GM12874 (cell line): Measurements from ENCODE around the gene SLC28A1.

ENCODE experiments used
- CTCF ChIP-seq: IDR thresholded peaks from 2 replicates; pipeline ENCODE4 v1.5.1; 2011; ENCODE audit warnings: low read depth, mild to moderate bottlenecking, control low read depth, low read length, moderate library complexity; ENCODE audit not compliant: insufficient read depth

Gene SLC28A1

GRCh38 chr15:84922530-84922929 is 38.1 kb downstream of the SLC28A1 start:
- no peak for TF ChIP-seq CTCF

GRCh38 chr15:84924077-84924731 is 39.7 kb downstream of the SLC28A1 start:
- no peak for TF ChIP-seq CTCF

GRCh38 chr15:84925906-84926305 is 41.4 kb downstream of the SLC28A1 start:
- TF ChIP-seq CTCF, result no peak

GRCh38 chr15:84926491-84927230 is 42.2 kb downstream of the SLC28A1 start:
- no peak for TF ChIP-seq CTCF

- no peak for TF ChIP-seq CTCF
Measured at GRCh38 chr15:84928843-84929168, 44.3 kb downstream of the SLC28A1 start.

GRCh38 chr15:84929795-84930603 is 45.5 kb downstream of the SLC28A1 start:
- no peak for TF ChIP-seq CTCF
